ENCODE results near the gene LCE7A. TPM values are rescaled to one million over a fixed set of nuclear protein-coding genes. Genes with fewer than 3 reads are reported as not detected.

The LCE7A gene
- total and polyA plus RNA-seq, 12 donors, result not detected

GRCh38 chr1:152870831-152871730, 11.3 kb downstream of the LCE7A start:
- WGBS, 2 donors, result 41 to 43% methylated on average over 17 of the region's 17 CpGs
- peaks cover 0 to 15% (median 3%) of the 10 kb centered on the region in 7 donors for H3K27me3 ChIP-seq
- H3K36me3 ChIP-seq, result no peaks in the 10 kb centered on the region
- H3K4me3 ChIP-seq, result no peak overlapping the region
- DNase-seq, result no peak
- intact Hi-C loops (cut with DNase I), result loop anchor here in 6 of 10 donors (5.0 to 10.0 kb wide), 2 partner anchors 351 to 354 kb away; no protein-coding TSS in a partner anchor
- no peaks in the 10 kb centered on the region for H3K4me1 ChIP-seq
- TF ChIP-seq CTCF (IDR thresholded peaks at IDR 0.05), result peak in 2 of 9 donors; percentile 6 to 8
- no peak for ATAC-seq
- H3K9me3 ChIP-seq, result no peaks in the 10 kb centered on the region
- H3K27ac ChIP-seq, result no peak overlapping the region

- H3K27ac ChIP-seq, result no peak overlapping the region
- no peak for ATAC-seq
- 81 to 82% methylated on average over 6 of the region's 6 CpGs for WGBS, 2 donors
- H3K36me3 ChIP-seq, result no peaks in the 10 kb centered on the region
- intact Hi-C loops (cut with DNase I), result loop anchor here in 6 of 10 donors (5.0 to 10.0 kb wide), 2 partner anchors 351 to 353 kb away; no protein-coding TSS in a partner anchor
- no peak overlapping the region for H3K4me3 ChIP-seq
- DNase-seq, result no peak
- H3K27me3 ChIP-seq, result peaks cover 0 to 12% (median 3%) of the 10 kb centered on the region in 7 donors
- no peaks in the 10 kb centered on the region for H3K9me3 ChIP-seq
- no peak for TF ChIP-seq CTCF (IDR thresholded peaks at IDR 0.05)
- no peaks in the 10 kb centered on the region for H3K4me1 ChIP-seq
Observed at GRCh38 chr1:152871731-152872126, 11.9 kb downstream of the LCE7A start.

- no peak overlapping the region for H3K4me3 ChIP-seq
- no peak for DNase-seq
- H3K9me3 ChIP-seq, result no peaks in the 10 kb centered on the region
- H3K4me1 ChIP-seq, result no peaks in the 10 kb centered on the region
- H3K36me3 ChIP-seq, result no peaks in the 10 kb centered on the region
- no peak for ATAC-seq
- no peak for TF ChIP-seq CTCF (IDR thresholded peaks at IDR 0.05)
- intact Hi-C loops (cut with DNase I), result loop anchor here in 6 of 10 donors (5.0 to 10.0 kb wide), 2 partner anchors 349 to 351 kb away; no protein-coding TSS in a partner anchor
- H3K27ac ChIP-seq, result no peak overlapping the region
- H3K27me3 ChIP-seq, result peaks cover 0 to 12% (median 3%) of the 10 kb centered on the region in 7 donors
Observed at GRCh38 chr1:152873495-152873894, 13.7 kb downstream of the LCE7A start.

GRCh38 chr1:152876827-152877226, 17.0 kb downstream of the LCE7A start:
- no peaks in the 10 kb centered on the region for H3K4me1 ChIP-seq
- DNase-seq (no peak), ATAC-seq (no peak)
- H3K9me3 ChIP-seq, result no peaks in the 10 kb centered on the region
- TF ChIP-seq CTCF (IDR thresholded peaks at IDR 0.05), result no peak
- H3K36me3 ChIP-seq, result no peaks in the 10 kb centered on the region
- H3K27me3 ChIP-seq, result peaks cover 0 to 9% (median 3%) of the 10 kb centered on the region in 7 donors
- no peak overlapping the region for H3K27ac ChIP-seq
- no peak overlapping the region for H3K4me3 ChIP-seq
- intact Hi-C loops (cut with DNase I), result loop anchor here in 3 of 10 donors (10.0 kb wide), 1 partner anchor 348 kb away; no protein-coding TSS in a partner anchor
- 68 to 70% methylated on average over 1 of the region's 1 CpG for WGBS, 2 donors

Measured in heart right ventricle (tissue), 16 donors.